Measurements from ENCODE around the gene OLA1.

The OLA1 gene

DNA sequence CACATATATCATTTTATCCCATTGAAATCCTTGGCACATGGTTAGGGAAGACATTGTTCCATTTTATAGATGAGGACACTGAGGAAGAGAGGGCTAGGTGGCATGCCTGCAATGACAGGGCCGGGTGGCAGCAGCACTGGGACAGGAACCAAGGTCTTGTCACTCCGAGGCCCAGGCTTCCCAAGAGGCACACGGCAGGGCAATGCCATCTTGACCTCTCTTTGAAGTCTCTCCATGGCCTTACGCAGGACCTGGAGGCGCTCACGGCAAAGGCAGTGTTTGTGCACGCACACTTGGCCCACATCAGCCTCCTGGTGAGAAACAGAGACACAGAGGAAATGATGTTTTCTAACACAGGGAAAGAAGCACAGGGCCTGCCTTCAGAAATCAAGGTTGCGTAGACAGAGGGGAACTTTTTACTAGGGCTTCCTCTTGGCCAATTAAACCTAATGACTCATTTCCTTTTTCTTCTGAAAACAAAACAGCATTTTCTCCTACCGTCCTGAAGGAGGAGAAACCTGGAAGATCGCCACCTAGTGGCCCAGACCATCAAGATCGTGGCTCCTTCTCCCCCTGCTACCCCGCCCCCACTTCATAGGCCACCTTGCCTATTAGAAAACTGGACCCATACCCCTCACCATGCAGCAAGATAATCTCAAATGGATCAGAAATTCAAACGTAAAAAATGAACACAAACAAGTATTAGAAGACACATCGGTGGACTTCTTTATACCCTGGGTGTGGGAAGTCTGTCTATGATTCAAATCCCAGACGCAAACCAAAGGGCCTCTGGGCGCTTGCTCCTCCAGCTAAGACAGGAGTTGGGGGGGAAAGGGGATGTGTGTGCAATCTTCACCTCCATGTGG is 208.5 kb downstream of the OLA1 start:
- Histone ChIP-seq H3K27me3 (no peaks in the 10 kb centered on the region), H3K27ac (peak overlapping the region; percentile 74 to 77), H3K4me3 (peak overlapping the region in 1 of 2 donors; percentile 3), H3K36me3 (no peaks in the 10 kb centered on the region), H3K4me1 (peaks cover 7 to 41% (median 18%) of the 10 kb centered on the region in 4 donors), H3K9me3 (no peaks in the 10 kb centered on the region)
- intact Hi-C loops (cut with DNase I; ENCODE audit: low total_unique reads), result loop anchor here (5.0 kb wide), 2 partner anchors 77 to 152 kb away; no protein-coding TSS in a partner anchor
- TF ChIP-seq, protein P1, sequence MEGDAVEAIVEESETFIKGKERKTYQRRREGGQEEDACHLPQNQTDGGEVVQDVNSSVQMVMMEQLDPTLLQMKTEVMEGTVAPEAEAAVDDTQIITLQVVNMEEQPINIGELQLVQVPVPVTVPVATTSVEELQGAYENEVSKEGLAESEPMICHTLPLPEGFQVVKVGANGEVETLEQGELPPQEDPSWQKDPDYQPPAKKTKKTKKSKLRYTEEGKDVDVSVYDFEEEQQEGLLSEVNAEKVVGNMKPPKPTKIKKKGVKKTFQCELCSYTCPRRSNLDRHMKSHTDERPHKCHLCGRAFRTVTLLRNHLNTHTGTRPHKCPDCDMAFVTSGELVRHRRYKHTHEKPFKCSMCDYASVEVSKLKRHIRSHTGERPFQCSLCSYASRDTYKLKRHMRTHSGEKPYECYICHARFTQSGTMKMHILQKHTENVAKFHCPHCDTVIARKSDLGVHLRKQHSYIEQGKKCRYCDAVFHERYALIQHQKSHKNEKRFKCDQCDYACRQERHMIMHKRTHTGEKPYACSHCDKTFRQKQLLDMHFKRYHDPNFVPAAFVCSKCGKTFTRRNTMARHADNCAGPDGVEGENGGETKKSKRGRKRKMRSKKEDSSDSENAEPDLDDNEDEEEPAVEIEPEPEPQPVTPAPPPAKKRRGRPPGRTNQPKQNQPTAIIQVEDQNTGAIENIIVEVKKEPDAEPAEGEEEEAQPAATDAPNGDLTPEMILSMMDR (IDR thresholded peaks at IDR 0.05), result peak; percentile 84 to 86
- peak; percentile 87 to 92 for DNase-seq

DNA sequence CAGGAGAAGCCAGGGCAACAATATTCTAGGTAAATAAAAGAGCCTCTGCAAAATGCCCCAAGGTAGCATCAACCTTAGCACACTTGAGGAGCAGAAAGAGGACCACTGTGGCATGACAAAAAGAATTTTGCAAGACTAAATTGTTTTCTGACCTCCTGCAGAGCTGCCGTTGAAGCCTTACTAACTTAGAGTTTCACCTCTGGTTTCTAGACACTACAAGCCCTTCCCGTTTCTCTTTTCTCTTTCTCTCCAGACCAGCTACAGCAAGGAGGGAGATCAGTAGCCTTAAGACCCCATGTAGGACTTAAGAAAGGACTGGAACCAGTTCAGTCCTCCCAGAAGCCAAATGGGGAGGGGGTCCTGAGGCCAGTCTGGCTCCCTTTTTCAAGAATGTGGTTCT is 209.9 kb downstream of the OLA1 start:
- Histone ChIP-seq H3K27ac (no peak overlapping the region), H3K27me3 (no peaks in the 10 kb centered on the region), H3K9me3 (no peaks in the 10 kb centered on the region), H3K36me3 (no peaks in the 10 kb centered on the region), H3K4me1 (peaks cover 7 to 41% (median 18%) of the 10 kb centered on the region in 4 donors), H3K4me3 (no peak overlapping the region)
- DNase-seq, result no peak
- intact Hi-C loops (cut with DNase I; ENCODE audit: low total_unique reads), result loop anchor here (5.0 kb wide), 1 partner anchor 76 kb away; no protein-coding TSS in a partner anchor
- TF ChIP-seq, protein P1 (IDR thresholded peaks at IDR 0.05), result no peak

DNA sequence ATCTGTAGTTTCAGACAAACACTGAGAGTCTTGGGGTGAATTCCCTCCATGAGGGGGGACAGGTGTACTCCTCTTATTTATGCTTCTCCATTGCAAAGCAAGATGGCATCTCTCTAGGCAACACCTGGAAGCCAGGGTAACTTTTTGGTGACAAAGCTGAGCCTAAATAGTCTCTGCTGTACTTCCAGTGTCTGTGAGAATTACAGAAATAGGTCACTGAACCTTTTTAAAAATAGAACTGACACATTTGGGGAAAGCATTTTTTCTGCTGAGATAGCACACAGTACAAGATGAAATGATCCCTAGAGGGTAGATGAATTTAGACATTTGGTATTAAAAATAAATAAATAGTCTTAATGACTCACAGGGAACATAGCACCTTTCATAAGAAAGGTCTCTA is 211.5 kb downstream of the OLA1 start:
- H3K27ac ChIP-seq, result peak overlapping the region; percentile 31 to 54
- H3K4me1 ChIP-seq, result peaks cover 7 to 41% (median 18%) of the 10 kb centered on the region in 4 donors
- H3K27me3 ChIP-seq, result no peaks in the 10 kb centered on the region
- TF ChIP-seq, protein P1 (IDR thresholded peaks at IDR 0.05), result no peak
- H3K9me3 ChIP-seq, result no peaks in the 10 kb centered on the region
- intact Hi-C loops (cut with DNase I; ENCODE audit: low total_unique reads), result loop anchor here (5.0 kb wide), 1 partner anchor 75 kb away; no protein-coding TSS in a partner anchor
- no peaks in the 10 kb centered on the region for H3K36me3 ChIP-seq
- DNase-seq, result no peak
- H3K4me3 ChIP-seq, result no peak overlapping the region

DNA sequence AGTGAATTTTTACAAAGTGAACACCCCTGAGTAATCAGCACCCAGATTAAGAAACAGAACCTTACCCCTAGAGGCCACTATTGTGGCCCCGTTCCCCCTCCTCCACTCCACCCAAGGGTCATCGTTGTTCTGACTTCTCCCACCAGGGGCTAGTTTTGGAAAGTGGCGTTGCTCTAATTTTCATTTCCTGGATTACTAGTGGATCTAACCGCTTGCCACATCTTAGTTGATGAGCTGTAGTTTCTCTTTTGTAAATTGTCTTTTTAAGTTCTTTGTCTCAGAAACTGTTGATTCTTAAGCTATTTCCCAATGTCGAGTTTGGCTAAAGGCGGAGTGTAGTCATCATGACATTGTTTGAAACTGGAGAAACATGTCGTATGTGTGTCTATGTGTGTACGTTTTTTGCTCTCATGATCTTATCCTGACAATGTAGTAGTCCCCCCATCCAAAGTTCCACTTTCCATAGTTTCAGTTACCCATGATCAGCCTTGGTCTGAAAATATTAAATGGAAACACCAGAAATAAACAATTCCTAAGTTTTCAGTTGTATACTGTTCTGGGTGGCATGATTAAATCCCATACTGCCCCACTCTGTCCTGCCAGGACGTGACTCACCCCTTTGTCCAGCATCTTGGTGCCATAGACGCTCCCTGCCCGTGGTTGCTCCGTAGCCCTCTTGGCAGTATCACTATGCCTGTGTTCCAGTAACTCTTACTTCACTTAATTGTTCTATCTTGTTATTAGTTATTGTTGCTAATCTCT is 212.2 kb downstream of the OLA1 start:
- Histone ChIP-seq H3K27me3 (no peaks in the 10 kb centered on the region), H3K27ac (peak overlapping the region; percentile 31 to 54)
- TF ChIP-seq, protein P1 (IDR thresholded peaks at IDR 0.05), result peak; percentile 23 to 44

GRCh38 chr2:174035117-174035635 is 213.2 kb downstream of the OLA1 start:
- no peak for DNase-seq
- Histone ChIP-seq H3K27ac (no peak overlapping the region), H3K9me3 (no peaks in the 10 kb centered on the region), H3K36me3 (no peaks in the 10 kb centered on the region), H3K4me1 (peaks cover 7 to 39% (median 17%) of the 10 kb centered on the region in 4 donors), H3K4me3 (no peak overlapping the region), H3K27me3 (no peaks in the 10 kb centered on the region)
- intact Hi-C loops (cut with DNase I; ENCODE audit: low total_unique reads), result loop anchor here (5.0 kb wide), 1 partner anchor 73 kb away; no protein-coding TSS in a partner anchor
- TF ChIP-seq, protein P1 (IDR thresholded peaks at IDR 0.05), result no peak

More for the DNA sequence above, 212.2 kb downstream of the OLA1 start:
- Histone ChIP-seq H3K4me3 (peak overlapping the region in 1 of 2 donors; percentile 0), H3K9me3 (no peaks in the 10 kb centered on the region), H3K4me1 (peaks cover 7 to 41% (median 18%) of the 10 kb centered on the region in 4 donors), H3K36me3 (no peaks in the 10 kb centered on the region)
- peak; percentile 67 to 84 for DNase-seq
- intact Hi-C loops (cut with DNase I; ENCODE audit: low total_unique reads), result loop anchor here (5.0 kb wide), 1 partner anchor 74 kb away; no protein-coding TSS in a partner anchor

All from tibial artery (tissue), 4 donors.